Measurements from ENCODE around the gene PAIP2B. TPM values are rescaled to one million over a fixed set of nuclear protein-coding genes. Genes with fewer than 3 reads are reported as not detected.
A peak's percentile ranks its signal among the peaks of the same experiment; 100 is the strongest.
"Not testable (repeated sequence)": the region's sequence is repeated elsewhere in the genome, so short reads cannot be mapped to it uniquely, and the experiment has no call there.

PAIP2B gene
- total RNA-seq, 1 donor from 2014 or later = 2.9 TPM

- Mint-ChIP-seq H3K27me3 (ENCODE audit: unreplicated experiment) (peaks cover 4% of the 10 kb centered on the region), H3K36me3 (ENCODE audit: low read depth, unreplicated experiment) (no peaks in the 10 kb centered on the region), H3K9me3 (ENCODE audit: unreplicated experiment) (no peaks in the 10 kb centered on the region), H3K4me3 (ENCODE audit: unreplicated experiment) (no peak overlapping the region), H3K27ac (ENCODE audit: unreplicated experiment) (no peak overlapping the region), H3K4me1 (ENCODE audit: unreplicated experiment) (peaks cover 4% of the 10 kb centered on the region)
- TF ChIP-seq CTCF (IDR thresholded peaks at IDR 0.05; ENCODE audit: unreplicated experiment) = no peak
- DNase-seq (ENCODE audit: low spot score) = no peak
Observed at GRCh38 chr2:71235930-71236587, 9.2 kb upstream of the PAIP2B start.

- not testable (repeated sequence) for H3K9me3 Mint-ChIP-seq (ENCODE audit: unreplicated experiment); H3K27me3 Mint-ChIP-seq (ENCODE audit: unreplicated experiment); H3K36me3 Mint-ChIP-seq (ENCODE audit: low read depth, unreplicated experiment); H3K4me1 Mint-ChIP-seq (ENCODE audit: unreplicated experiment); H3K4me3 Mint-ChIP-seq (ENCODE audit: unreplicated experiment); DNase-seq (ENCODE audit: low spot score); H3K27ac Mint-ChIP-seq (ENCODE audit: unreplicated experiment)
Observed at GRCh38 chr2:71233072-71233471, 6.2 kb upstream of the PAIP2B start.

DNA sequence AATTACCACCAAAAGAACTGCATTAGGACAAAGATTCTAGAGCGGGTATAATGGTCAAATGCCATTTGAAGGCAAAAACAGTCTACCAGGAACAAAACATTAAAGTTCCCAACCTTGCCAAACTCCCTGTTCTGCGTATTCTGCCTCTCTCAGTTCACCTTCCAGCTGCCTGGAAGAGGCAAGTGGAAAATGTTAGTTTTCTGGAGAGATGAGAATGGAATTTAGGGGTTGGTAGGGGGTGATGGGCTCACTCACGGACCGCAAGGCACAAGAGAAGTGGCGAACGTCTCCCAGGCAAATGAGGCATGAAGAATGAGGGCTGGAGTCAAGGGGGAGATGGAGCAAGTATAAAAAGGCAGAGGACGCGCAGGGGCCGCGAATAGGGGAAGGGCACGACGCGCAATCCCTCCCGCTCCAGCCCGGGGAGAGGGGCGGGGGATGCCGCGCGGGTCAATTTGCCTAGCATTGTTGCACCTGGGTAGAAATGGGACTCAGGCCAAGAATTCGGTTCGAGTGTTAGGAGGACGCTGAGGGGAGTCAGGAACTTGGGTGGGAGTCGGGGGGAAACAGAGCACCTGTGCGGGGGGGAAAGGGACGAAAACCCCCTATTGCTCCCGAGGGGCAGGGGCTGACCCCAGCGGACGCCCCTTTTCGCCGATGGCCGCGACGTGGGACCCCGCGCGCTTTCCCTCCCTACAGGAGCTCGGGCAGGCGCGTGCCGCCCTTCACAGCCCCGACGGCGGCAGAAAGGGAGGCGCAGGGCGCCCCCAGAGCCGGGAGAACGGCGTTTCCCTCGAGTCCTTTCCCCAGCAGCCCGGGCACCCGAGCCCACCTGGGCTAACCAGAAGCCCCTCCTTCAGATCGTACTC, 573 bp downstream of the PAIP2B start:
- no peak for TF ChIP-seq CTCF (IDR thresholded peaks at IDR 0.05; ENCODE audit: unreplicated experiment)
- Mint-ChIP-seq H3K27me3 (ENCODE audit: unreplicated experiment) (peaks cover 2% of the 10 kb centered on the region), H3K27ac (ENCODE audit: unreplicated experiment) (peak overlapping the region; percentile 66), H3K36me3 (ENCODE audit: low read depth, unreplicated experiment) (peaks cover 3% of the 10 kb centered on the region), H3K4me3 (ENCODE audit: unreplicated experiment) (peak overlapping the region; percentile 98), H3K9me3 (ENCODE audit: unreplicated experiment) (no peaks in the 10 kb centered on the region), H3K4me1 (ENCODE audit: unreplicated experiment) (peaks cover 16% of the 10 kb centered on the region)
- peak; percentile 30 for DNase-seq (ENCODE audit: low spot score)

GRCh38 chr2:71224935-71225334, 2.0 kb downstream of the PAIP2B start:
- no peak for DNase-seq (ENCODE audit: low spot score)
- Mint-ChIP-seq H3K27me3 (ENCODE audit: unreplicated experiment) (peaks cover 2% of the 10 kb centered on the region), H3K27ac (ENCODE audit: unreplicated experiment) (no peak overlapping the region), H3K4me3 (ENCODE audit: unreplicated experiment) (no peak overlapping the region), H3K36me3 (ENCODE audit: low read depth, unreplicated experiment) (peaks cover 3% of the 10 kb centered on the region), H3K4me1 (ENCODE audit: unreplicated experiment) (peaks cover 16% of the 10 kb centered on the region), H3K9me3 (ENCODE audit: unreplicated experiment) (no peaks in the 10 kb centered on the region)
- TF ChIP-seq CTCF (IDR thresholded peaks at IDR 0.05; ENCODE audit: unreplicated experiment) = no peak

GRCh38 chr2:71224457-71224856, 2.4 kb downstream of the PAIP2B start:
- no peak overlapping the region for H3K27ac Mint-ChIP-seq (ENCODE audit: unreplicated experiment)
- H3K4me1 Mint-ChIP-seq (ENCODE audit: unreplicated experiment) = peaks cover 16% of the 10 kb centered on the region
- no peak for TF ChIP-seq CTCF (IDR thresholded peaks at IDR 0.05; ENCODE audit: unreplicated experiment)
- no peak overlapping the region for H3K4me3 Mint-ChIP-seq (ENCODE audit: unreplicated experiment)
- DNase-seq (ENCODE audit: low spot score) = no peak
- peaks cover 2% of the 10 kb centered on the region for H3K27me3 Mint-ChIP-seq (ENCODE audit: unreplicated experiment)
- no peaks in the 10 kb centered on the region for H3K9me3 Mint-ChIP-seq (ENCODE audit: unreplicated experiment)
- H3K36me3 Mint-ChIP-seq (ENCODE audit: low read depth, unreplicated experiment) = peaks cover 3% of the 10 kb centered on the region
